ENCODE measurements around the gene HERC2. TPM values are rescaled to one million over a fixed set of nuclear protein-coding genes. Genes with fewer than 3 reads are reported as not detected.
"Not testable (repeated sequence)": the region's sequence is repeated elsewhere in the genome, so short reads cannot be mapped to it uniquely, and the experiment has no call there.

HERC2 gene
- total and polyA plus RNA-seq, 2 of the 4 experiments (the other 2 are of a cell fraction) = 20.8 to 28.9 TPM

DNA sequence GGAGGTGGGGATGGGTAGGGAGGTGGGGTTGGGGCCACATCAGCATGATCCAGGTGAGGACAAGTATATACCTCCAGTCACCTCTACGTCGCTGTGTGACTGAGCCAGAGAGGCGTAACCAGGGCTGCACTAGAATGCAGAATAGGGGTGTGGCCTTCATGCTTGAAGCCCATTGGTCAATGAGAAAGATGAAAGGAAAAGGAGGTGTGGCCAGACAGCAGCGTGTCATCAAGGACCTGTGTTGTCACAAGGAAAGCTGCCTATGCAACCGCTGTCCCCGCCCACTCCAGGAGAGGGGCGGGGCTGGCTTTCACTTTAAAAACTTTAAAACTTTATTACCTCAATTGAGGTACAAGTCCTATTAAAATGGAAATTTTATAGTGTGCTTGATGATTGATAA lies 36.0 kb upstream of the HERC2 start, which contains the start of gene GOLGA6L24:
Gene GOLGA6L24 (minus strand): TSS at position 101 of the 400 bp plus-strand sequence. CDS start 61 bp downstream, at position 40.
- H3K27me3 ChIP-seq (ENCODE audit: control insufficient read depth, insufficient read depth, low read length); BruUV-seq (replicated peaks); H4K91ac ChIP-seq (ENCODE audit: insufficient read depth, low read depth, low read length); H3K14ac ChIP-seq (replicated peaks; ENCODE audit: low read depth, low read length); POLR2A ChIA-PET (ENCODE audit: unreplicated experiment); H3K56ac ChIP-seq (ENCODE audit: extremely low read depth, insufficient read depth, low read length); H2BK120ac ChIP-seq (ENCODE audit: low read depth, low read length); H2BK5ac ChIP-seq (ENCODE audit: low read depth, low read length, poor library complexity, severe bottlenecking); ATAC-seq (ENCODE audit: low read depth); H3K4ac ChIP-seq (ENCODE audit: low read depth, low read length); H2AK5ac ChIP-seq (ENCODE audit: low read depth, low read length); H4K20me1 ChIP-seq (ENCODE audit: insufficient read depth, low read length); H3K18ac ChIP-seq (ENCODE audit: low read depth, low read length); H3K9me1 ChIP-seq (ENCODE audit: insufficient read depth, low read length); H3K23ac ChIP-seq (ENCODE audit: low read depth, low read length); H2BK15ac ChIP-seq (ENCODE audit: low read depth, low read length); H2AFZ ChIP-seq (replicated peaks; ENCODE audit: low read length, poor library complexity); intact Hi-C loops (cut with micrococcal nuclease); in situ Hi-C loops (cut with MboI; ENCODE audit: low sequenced_read_pairs); dilution Hi-C loops (cut with HindIII; ENCODE audit: low sequenced_read_pairs, unreplicated experiment); H2AK9ac ChIP-seq (replicated peaks; ENCODE audit: low read depth, low read length, poor library complexity); H3K27ac ChIP-seq (ENCODE audit: insufficient read depth, low read length); H4K5ac ChIP-seq (ENCODE audit: low read depth, low read length); H3K4me1 ChIP-seq (ENCODE audit: control insufficient read depth, insufficient read depth, low read length); H3K4me3 ChIP-seq (ENCODE audit: insufficient read depth, low read depth, low read length); DNase-seq; H3K9me3 ChIP-seq (ENCODE audit: control insufficient read depth, insufficient read depth, low read length); H3K36me3 ChIP-seq (ENCODE audit: control insufficient read depth, insufficient read depth, low read length); H3K4me2 ChIP-seq (ENCODE audit: low read depth, low read length); H3K9ac ChIP-seq (ENCODE audit: low read depth, low read length); H3K79me1 ChIP-seq (ENCODE audit: low read depth in 1 of 2, low read length in 2 of 2); H4K8ac ChIP-seq (ENCODE audit: low read depth in 2 of 2, low read length in 2 of 2); H2BK20ac ChIP-seq (ENCODE audit: low read depth, low read length); CTCF ChIA-PET: not testable (repeated sequence)
- no CpG with 5 or more reads among the region's 7 CpGs for WGBS, 2 experiments (ENCODE audit: extremely low coverage in 2 of 2, insufficient read length in 1 of 2)

- H4K20me1 ChIP-seq (ENCODE audit: insufficient read depth, low read length); H3K18ac ChIP-seq (ENCODE audit: low read depth, low read length); dilution Hi-C loops (cut with HindIII; ENCODE audit: low sequenced_read_pairs, unreplicated experiment); H3K79me1 ChIP-seq (ENCODE audit: low read depth in 1 of 2, low read length in 2 of 2); H4K91ac ChIP-seq (ENCODE audit: insufficient read depth, low read depth, low read length); H2BK15ac ChIP-seq (ENCODE audit: low read depth, low read length); H2AK9ac ChIP-seq (replicated peaks; ENCODE audit: low read depth, low read length, poor library complexity); H4K5ac ChIP-seq (ENCODE audit: low read depth, low read length); H3K14ac ChIP-seq (replicated peaks; ENCODE audit: low read depth, low read length); H3K9me1 ChIP-seq (ENCODE audit: insufficient read depth, low read length); CTCF ChIA-PET; H4K8ac ChIP-seq (ENCODE audit: low read depth in 2 of 2, low read length in 2 of 2); H3K4me1 ChIP-seq (ENCODE audit: control insufficient read depth, insufficient read depth, low read length); H3K27me3 ChIP-seq (ENCODE audit: control insufficient read depth, insufficient read depth, low read length); H2AK5ac ChIP-seq (ENCODE audit: low read depth, low read length); H2BK20ac ChIP-seq (ENCODE audit: low read depth, low read length); H3K23ac ChIP-seq (ENCODE audit: low read depth, low read length); POLR2A ChIA-PET (ENCODE audit: unreplicated experiment); DNase-seq; intact Hi-C loops (cut with micrococcal nuclease); H3K4ac ChIP-seq (ENCODE audit: low read depth, low read length); H3K36me3 ChIP-seq (ENCODE audit: control insufficient read depth, insufficient read depth, low read length); H2BK120ac ChIP-seq (ENCODE audit: low read depth, low read length); in situ Hi-C loops (cut with MboI; ENCODE audit: low sequenced_read_pairs); H2BK5ac ChIP-seq (ENCODE audit: low read depth, low read length, poor library complexity, severe bottlenecking); ATAC-seq (ENCODE audit: low read depth); H3K9me3 ChIP-seq (ENCODE audit: control insufficient read depth, insufficient read depth, low read length); BruUV-seq (replicated peaks): not testable (repeated sequence)
- Histone ChIP-seq H3K27ac (ENCODE audit: insufficient read depth, low read length) (peak overlapping the region; percentile 73), H3K4me3 (ENCODE audit: insufficient read depth, low read depth, low read length) (peak overlapping the region; percentile 89), H3K4me2 (ENCODE audit: low read depth, low read length) (peak overlapping the region; percentile 82), H2AFZ (replicated peaks; ENCODE audit: low read length, poor library complexity) (peak overlapping the region; percentile 63), H3K9ac (ENCODE audit: low read depth, low read length) (peak overlapping the region; percentile 83), H3K56ac (ENCODE audit: extremely low read depth, insufficient read depth, low read length) (0 out of 2 replicates have a peak overlapping the region, but pooled peaks have one; percentile 17)
- WGBS, 2 experiments (ENCODE audit: extremely low coverage in 2 of 2, insufficient read length in 1 of 2) = no CpG with 5 or more reads among the region's 39 CpGs
Observed at GRCh38 chr15:28321358-28322078, 461 bp downstream of the HERC2 start.
